GM12891 (cell line): ENCODE measurements around the gene BICDL1.

Experiments
- POLR2A ChIP-seq: IDR thresholded peaks from 2 replicates; pipeline ENCODE4 v1.6.1; 2011; ENCODE audit warnings: low read depth, low read length, control low read depth
- POLR2AphosphoS5 ChIP-seq: IDR thresholded peaks from 2 replicates; pipeline ENCODE4 v1.6.1; 2011; ENCODE audit warnings: low read depth, low read length, control low read depth

- TF ChIP-seq POLR2A (no peak), POLR2AphosphoS5 (no peak)
Measured at GRCh38 chr12:120079411-120080400, 90.7 kb downstream of the BICDL1 start.
